Stimulated activated CD4-positive, alpha-beta T cell treated with anti-CD3 and anti-CD28 coated beads, Interleukin-15, amount 100 ng/mL, for 1 hour (primary cell): ENCODE measurements around the gene PAM16.
"Not testable (repeated sequence)": the region's sequence is repeated elsewhere in the genome, so short reads cannot be mapped to it uniquely, and the experiment has no call there.

Source experiments
- DNase-seq, 2 donors: peaks; one replicate each; pipeline ENCODE4 v3.0.0-alpha.2; 2020; ENCODE audit warnings: low read depth in 1 of 2, low spot score in 1 of 2

The PAM16 gene

GRCh38 chr16:4350787-4351659 is at the start of gene PAM16:
Gene PAM16 (minus strand): TSS chr16:4351321. CDS start chr16:4351234, 87 bp downstream.
- peak; percentile 96 to 99 for DNase-seq

DNA sequence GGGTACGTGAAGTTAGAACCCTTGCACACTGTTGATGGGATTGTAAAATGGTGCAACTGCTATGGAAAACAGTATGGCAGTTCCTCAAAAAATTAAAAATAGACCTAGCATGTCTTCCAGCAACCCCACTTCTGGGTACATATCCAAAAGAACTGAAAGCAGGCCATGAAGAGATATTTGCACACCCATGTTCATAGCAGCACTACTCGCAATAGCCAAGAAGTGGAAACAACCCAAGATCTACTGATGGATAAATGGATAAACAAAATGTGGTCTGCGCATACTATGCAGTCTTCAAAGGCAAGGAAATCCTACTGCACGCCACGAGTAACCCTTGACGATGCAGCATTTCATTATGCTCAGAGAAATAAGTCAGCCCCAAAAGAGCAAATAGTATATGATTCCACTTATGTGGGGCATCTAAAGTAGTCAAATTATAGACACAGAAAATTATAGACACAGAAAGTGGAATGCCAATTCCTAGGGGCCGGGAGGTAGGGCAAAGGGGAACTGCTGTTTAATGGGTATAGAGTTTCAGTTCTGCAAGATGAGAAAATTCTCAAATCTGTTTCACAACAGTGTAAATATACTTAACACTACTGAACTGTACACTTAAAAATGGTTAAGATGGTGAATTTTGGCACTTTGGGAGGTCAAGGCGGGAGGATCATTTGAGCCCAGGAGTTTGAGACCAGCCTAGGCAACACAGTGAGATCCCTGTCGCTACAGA is 48.0 kb upstream of the PAM16 start:
- no peak for DNase-seq

DNA sequence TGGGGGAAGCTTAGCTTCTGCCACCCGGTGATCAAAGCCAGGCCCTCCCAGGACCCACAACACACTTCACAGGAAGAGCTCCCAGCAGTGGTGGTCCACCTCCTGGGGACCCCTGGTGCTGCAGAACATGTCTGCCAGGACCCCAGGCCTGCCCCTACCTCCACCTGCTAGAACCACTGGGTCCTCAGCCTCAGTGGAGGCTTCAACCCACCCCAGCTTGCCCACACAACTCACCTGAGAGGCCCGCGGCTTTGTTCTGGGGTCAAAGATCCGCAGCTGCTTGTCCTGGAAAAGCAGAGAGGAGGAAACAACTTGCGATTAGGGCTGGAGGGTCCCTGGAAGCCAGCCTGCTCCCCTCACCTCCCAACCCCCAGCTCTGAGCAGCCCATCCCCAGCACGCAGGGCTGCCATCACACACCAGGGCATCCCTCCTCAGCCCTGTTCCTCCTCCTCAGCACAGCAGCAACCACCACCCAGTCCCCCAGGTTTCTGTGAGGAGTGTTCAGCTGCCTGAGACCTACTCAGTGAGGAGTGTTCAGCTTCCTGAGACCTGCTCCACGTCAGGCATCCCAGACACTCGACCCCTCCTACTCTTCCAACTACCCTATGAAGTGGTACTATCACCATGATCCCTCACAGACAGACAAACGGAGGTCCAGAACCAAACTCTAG is 44.1 kb upstream of the PAM16 start:
- no peak for DNase-seq

GRCh38 chr16:4393850-4394249 is 42.7 kb upstream of the PAM16 start:
- not testable (repeated sequence) for DNase-seq

GRCh38 chr16:4393240-4393600 is 42.1 kb upstream of the PAM16 start:
- DNase-seq = no peak

- DNase-seq = no peak
Measured at GRCh38 chr16:4392382-4393239, 41.5 kb upstream of the PAM16 start.

DNA sequence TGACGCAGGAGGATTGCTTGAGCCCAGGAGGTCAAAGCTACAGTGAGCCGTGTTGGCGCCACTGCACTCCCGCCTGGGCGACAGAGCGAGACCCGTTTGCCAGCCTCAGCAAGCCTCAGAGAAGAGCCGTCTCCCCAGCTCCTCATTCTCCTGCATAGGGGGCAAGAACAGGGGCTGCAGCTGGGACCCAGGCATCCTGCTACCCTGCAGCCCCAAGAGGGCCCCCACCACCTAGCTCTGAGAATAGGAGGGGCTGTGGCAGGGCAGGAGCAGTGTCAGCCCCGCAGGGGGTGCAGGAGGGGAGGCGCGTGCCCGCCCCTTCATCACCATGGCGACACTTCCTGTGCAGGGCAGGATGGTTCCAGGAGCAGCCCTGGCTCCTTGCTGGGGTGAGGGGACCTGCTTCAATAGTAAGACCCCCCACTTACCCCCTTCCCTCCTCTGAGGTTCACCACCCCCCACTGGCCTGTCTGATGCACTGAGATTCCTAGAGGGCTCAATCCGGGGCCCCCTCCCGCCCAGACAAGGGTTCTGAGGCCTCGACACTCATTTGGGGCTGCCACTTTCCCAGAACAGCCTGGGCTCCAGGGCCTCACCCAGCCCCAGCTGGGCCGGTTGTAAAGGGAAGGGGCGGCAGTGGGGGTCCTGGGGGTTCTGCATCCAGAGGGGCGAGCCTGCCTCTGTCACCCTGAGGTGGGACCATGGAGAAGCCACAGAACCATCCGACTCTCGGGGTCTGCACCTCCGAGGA is 40.7 kb upstream of the PAM16 start:
- DNase-seq = no peak

GRCh38 chr16:4390266-4391260 is 39.4 kb upstream of the PAM16 start:
- no peak for DNase-seq

- no peak for DNase-seq
Measured at GRCh38 chr16:4389051-4389955, 38.2 kb upstream of the PAM16 start.

DNA sequence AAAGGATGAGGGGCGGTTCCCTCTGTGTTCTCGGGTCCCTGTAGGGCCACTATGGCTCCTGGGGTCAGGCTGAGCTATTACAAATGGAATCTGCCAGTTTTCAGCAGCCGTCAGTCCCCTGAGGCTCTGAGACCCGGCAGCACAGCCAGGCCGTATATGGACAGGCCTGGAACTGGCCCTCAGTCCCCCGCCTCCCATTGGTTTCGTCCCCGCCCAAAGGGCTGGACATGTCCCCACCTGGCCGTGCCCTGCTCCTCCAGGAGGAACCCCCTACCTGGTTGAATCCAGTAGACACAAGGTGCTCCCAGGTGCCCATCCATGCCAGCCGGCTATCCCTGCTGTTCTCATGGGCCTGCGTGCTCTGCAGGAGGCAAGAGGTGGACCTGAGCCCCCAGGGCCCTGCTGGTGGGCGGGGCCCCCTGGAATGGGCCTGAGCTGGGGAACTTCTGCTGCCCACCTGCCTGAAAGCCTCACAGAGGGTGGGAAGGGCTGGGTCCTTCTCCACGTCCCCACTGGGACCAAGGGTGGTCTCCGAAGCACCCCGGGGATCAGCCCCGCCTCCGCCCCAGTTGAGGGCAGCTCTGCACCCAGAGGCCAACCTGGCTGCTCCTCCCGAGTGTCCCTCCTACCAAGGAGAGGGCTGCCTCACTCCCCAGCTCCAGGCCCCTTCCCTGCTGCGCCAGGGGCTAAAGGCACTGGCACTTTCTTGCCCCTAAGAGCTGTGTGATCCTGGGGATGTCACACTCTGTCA is 37.3 kb upstream of the PAM16 start:
- DNase-seq = no peak

DNA sequence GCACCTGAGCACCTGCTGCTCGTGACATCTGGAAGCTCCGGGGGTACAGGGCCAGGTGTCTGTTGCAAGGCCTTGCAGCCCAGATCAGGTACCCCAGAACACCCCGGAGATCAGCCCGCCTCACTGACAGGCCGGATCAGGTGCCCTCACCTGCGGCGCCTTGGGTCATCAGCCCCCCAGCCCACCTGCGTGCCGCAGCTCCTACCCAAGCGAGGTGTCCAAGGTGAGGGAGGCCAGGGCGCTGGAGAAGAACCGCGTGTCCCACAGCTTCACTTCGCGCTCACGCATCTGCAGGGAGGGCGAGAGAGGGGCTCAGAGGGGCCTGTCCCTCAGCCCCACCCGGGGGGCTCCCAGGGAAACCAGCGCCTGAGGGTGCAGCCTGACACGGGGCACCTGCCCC is 36.7 kb upstream of the PAM16 start:
- no peak for DNase-seq

GRCh38 chr16:4386951-4387565 is 35.9 kb upstream of the PAM16 start:
- no peak for DNase-seq

GRCh38 chr16:4386451-4386805 is 35.3 kb upstream of the PAM16 start:
- DNase-seq = no peak

DNA sequence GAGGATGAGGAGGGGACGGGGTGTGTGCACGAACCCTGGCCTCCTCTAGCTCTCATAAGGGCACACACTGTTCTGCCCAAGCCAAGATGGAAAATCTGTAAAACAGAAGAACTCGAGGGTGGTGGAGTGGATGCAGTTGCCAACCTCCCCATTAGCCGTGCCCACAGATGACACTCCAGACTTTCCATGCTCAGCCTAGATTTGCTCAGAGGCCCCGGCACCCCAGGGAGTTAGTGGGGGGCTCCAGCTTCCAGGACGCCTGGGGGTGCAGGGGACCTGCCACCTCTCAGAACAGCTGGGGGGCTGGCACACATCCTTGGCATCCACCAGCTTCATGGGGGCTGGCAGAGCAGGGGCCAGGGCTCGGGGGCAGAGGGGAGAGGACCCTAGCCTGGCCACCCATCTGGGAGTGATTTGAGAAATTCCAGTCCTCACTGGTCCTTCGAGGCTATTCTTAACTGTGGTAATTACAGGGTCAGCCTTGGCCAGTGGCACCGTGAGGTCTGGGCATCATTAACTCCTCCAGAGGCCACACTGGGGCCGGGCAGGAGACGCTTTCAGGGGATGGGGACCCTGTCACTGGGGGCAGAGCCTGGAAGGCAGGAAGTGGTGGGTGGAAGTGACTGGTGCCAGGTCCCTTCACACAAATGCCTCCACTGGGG is 34.8 kb upstream of the PAM16 start:
- no peak for DNase-seq

GRCh38 chr16:4385066-4385788 is 34.1 kb upstream of the PAM16 start:
- DNase-seq = no peak

- DNase-seq = no peak
Measured at GRCh38 chr16:4384509-4384942, 33.4 kb upstream of the PAM16 start.
